A549 (cell line): ENCODE results near the gene FREY1.

Experiments used
- CHD4 ChIP-seq: fragments of 200-600 bp; sonication (generic); IDR thresholded peaks from 2 replicates; pipeline ENCODE4 v1.6.1; 2016; ENCODE audit warnings: antibody characterized with exemption, mild to moderate bottlenecking, borderline replicate concordance
- EP300 ChIP-seq, 2 experiments: fragments of >200 bp; sonication (Bioruptor Twin); formaldehyde crosslinking; IDR thresholded peaks; 2 replicates in 1 of 2; 3 replicates in 1 of 2; pipeline ENCODE4 v1.6.1; 2016 to 2017
- TF ChIP-seq, protein P1 (sequence below): fragments of >200 bp; sonication (Bioruptor Twin); formaldehyde crosslinking; IDR thresholded peaks from 3 replicates; pipeline ENCODE4 v1.5.1; 2016
- TF ChIP-seq, protein P2 (sequence below): IDR thresholded peaks from 2 replicates; pipeline ENCODE4 v1.6.1; 2012
- TF ChIP-seq, protein P3 (sequence below): fragments of 250-450 bp; sonication (Bioruptor Pico); IDR thresholded peaks from 2 replicates; pipeline ENCODE4 v1.5.0; 2021; ENCODE audit warnings: mild to moderate bottlenecking, moderate library complexity, borderline replicate concordance

DNA sequence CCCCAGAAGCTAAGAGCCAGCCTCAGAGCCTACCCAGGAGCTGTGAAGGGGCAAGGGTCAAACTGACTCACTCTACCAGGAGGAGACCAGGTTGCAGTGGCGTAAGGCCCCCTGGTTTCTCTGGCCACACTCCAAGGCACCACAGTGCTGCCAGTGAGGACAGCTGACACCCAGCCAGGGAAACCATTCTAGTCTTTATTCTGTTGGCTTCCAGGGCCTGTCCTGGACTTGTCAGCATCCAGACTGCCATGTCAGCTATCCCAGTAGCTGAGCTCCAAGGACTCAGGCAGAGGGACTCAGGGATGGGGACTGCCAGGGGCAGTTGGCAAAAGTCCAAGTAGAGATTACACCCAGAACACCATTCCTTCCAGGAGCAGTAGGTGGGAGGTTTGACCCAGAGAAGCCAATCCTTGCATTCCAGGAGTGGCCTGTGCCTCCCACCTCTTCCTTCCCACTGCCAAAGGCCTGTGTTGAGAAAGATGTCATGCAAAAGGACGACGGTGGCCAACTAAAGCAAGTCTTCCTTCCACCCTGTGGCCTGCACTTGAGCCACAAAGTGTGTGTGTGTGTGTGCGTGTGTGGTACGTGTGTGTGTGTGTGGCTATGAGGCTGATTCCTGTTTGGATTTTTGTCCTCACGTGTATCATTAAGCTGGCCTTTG lies 25.2 kb downstream of the FREY1 start:
- TF ChIP-seq, protein P1, sequence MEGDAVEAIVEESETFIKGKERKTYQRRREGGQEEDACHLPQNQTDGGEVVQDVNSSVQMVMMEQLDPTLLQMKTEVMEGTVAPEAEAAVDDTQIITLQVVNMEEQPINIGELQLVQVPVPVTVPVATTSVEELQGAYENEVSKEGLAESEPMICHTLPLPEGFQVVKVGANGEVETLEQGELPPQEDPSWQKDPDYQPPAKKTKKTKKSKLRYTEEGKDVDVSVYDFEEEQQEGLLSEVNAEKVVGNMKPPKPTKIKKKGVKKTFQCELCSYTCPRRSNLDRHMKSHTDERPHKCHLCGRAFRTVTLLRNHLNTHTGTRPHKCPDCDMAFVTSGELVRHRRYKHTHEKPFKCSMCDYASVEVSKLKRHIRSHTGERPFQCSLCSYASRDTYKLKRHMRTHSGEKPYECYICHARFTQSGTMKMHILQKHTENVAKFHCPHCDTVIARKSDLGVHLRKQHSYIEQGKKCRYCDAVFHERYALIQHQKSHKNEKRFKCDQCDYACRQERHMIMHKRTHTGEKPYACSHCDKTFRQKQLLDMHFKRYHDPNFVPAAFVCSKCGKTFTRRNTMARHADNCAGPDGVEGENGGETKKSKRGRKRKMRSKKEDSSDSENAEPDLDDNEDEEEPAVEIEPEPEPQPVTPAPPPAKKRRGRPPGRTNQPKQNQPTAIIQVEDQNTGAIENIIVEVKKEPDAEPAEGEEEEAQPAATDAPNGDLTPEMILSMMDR: no peak
- TF ChIP-seq, protein P2, sequence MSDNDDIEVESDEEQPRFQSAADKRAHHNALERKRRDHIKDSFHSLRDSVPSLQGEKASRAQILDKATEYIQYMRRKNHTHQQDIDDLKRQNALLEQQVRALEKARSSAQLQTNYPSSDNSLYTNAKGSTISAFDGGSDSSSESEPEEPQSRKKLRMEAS: no peak
- TF ChIP-seq EP300 (IDR thresholded peaks at IDR 0.05) (no peak), CHD4 (no peak)
- TF ChIP-seq, protein P3, sequence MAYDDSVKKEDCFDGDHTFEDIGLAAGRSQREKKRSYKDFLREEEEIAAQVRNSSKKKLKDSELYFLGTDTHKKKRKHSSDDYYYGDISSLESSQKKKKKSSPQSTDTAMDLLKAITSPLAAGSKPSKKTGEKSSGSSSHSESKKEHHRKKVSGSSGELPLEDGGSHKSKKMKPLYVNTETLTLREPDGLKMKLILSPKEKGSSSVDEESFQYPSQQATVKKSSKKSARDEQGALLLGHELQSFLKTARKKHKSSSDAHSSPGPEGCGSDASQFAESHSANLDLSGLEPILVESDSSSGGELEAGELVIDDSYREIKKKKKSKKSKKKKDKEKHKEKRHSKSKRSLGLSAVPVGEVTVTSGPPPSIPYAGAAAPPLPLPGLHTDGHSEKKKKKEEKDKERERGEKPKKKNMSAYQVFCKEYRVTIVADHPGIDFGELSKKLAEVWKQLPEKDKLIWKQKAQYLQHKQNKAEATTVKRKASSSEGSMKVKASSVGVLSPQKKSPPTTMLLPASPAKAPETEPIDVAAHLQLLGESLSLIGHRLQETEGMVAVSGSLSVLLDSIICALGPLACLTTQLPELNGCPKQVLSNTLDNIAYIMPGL (CRISPR knock-in tag): no peak
